Vagina (tissue), 2 donors: ENCODE data around the gene RBKS. TPM values are rescaled to one million over a fixed set of nuclear protein-coding genes. Genes with fewer than 3 reads are reported as not detected.

Experiments used
- DNase-seq, 2 donors: peaks; one replicate each; pipeline ENCODE4 v3.0.0-alpha.2; 2017; ENCODE audit errors: extremely low spot score in 2 of 2
- H3K27ac ChIP-seq: fragments of 200-600 bp; sonication (generic); one replicate; pipeline ENCODE4 v1.5.1; 2019
- H3K27me3 ChIP-seq: fragments of 200-600 bp; sonication (generic); one replicate; pipeline ENCODE4 v1.5.1; 2019
- H3K36me3 ChIP-seq, 2 donors: fragments of 200-600 bp; sonication (generic); one replicate each; pipeline ENCODE4 v1.5.1; 2017 to 2019
- H3K4me1 ChIP-seq: fragments of 200-600 bp; sonication (generic); one replicate; pipeline ENCODE4 v1.5.1; 2019
- H3K4me3 ChIP-seq, 2 donors: fragments of 200-600 bp; sonication (generic); 1 replicate in 1 of 2; 2 replicates in 1 of 2; pipeline ENCODE4 v1.5.1; 2016 to 2019
- H3K9me3 ChIP-seq: fragments of 200-600 bp; sonication (generic); one replicate; pipeline ENCODE4 v1.5.1; 2019
- CTCF ChIP-seq, 3 experiments: fragments of 450-650 bp in 2 of 3; fragments of 200-600 bp in 1 of 3; sonication (generic) in 1 of 3; IDR thresholded peaks; one replicate each; pipeline ENCODE4 v1.5.1; 2017 to 2019; ENCODE audit warnings: antibody characterized with exemption in 3 of 3, mild to moderate bottlenecking in 2 of 3, moderate library complexity in 2 of 3
- POLR2A ChIP-seq, 2 donors: fragments of 450-650 bp; IDR thresholded peaks; one replicate each; pipeline ENCODE4 v1.6.1; 2017; ENCODE audit warnings: antibody characterized with exemption in 2 of 2, mild to moderate bottlenecking in 2 of 2, moderate library complexity in 2 of 2
- POLR2AphosphoS5 ChIP-seq, 2 donors: sonication (generic); formaldehyde crosslinking; IDR thresholded peaks; one replicate each; pipeline ENCODE4 v1.9.0; 2017; ENCODE audit warnings: antibody characterized with exemption in 2 of 2, mild to moderate bottlenecking in 2 of 2, low read depth in 1 of 2; ENCODE audit not compliant: insufficient read depth in 1 of 2
- intact Hi-C: fragments of 100-400 bp; cut with DNase I; formaldehyde crosslinking; loops from one replicate; pipeline ENCODE4 v1.15.1; 2023
- total RNA-seq: library from RNA; depleted of rRNA; stranded (reverse); fragments of >200 nt; gene quantifications from one replicate; pipeline ENCODE4 v1.2.3, GENCODE V29; 2016

The RBKS gene
- total RNA-seq, 1 donor from 2014 or later: 2.2 TPM

GRCh38 chr2:27920148-27920885, 30.1 kb upstream of the RBKS start:
- TF ChIP-seq CTCF (IDR thresholded peaks at IDR 0.05) (no peak), POLR2AphosphoS5 (IDR thresholded peaks at IDR 0.05; ENCODE audit: insufficient read depth in 1 of 2, low read depth in 1 of 2) (peak in 1 of 2 donors; percentile 90)
- Histone ChIP-seq H3K4me3 (no peak overlapping the region), H3K4me1 (peaks cover 22% of the 10 kb centered on the region), H3K36me3 (no peaks in the 10 kb centered on the region), H3K27me3 (no peaks in the 10 kb centered on the region), H3K9me3 (no peaks in the 10 kb centered on the region), H3K27ac (peak overlapping the region; percentile 59)
- intact Hi-C loops: no loop called here
- no peak for DNase-seq

- H3K4me1 ChIP-seq: peaks cover 33% of the 10 kb centered on the region
- H3K4me3 ChIP-seq: no peak overlapping the region
- no peaks in the 10 kb centered on the region for H3K36me3 ChIP-seq
- intact Hi-C loops: no loop called here
- DNase-seq: no peak
- peak overlapping the region; percentile 73 for H3K27ac ChIP-seq
- H3K9me3 ChIP-seq: no peaks in the 10 kb centered on the region
- no peaks in the 10 kb centered on the region for H3K27me3 ChIP-seq
- TF ChIP-seq POLR2A (IDR thresholded peaks at IDR 0.05): no peak
- TF ChIP-seq CTCF (IDR thresholded peaks at IDR 0.05): no peak
- no peak for TF ChIP-seq POLR2AphosphoS5 (IDR thresholded peaks at IDR 0.05; ENCODE audit: insufficient read depth in 1 of 2, low read depth in 1 of 2)
Observed at GRCh38 chr2:27916293-27916995, 26.3 kb upstream of the RBKS start.

GRCh38 chr2:27915874-27916273, 25.7 kb upstream of the RBKS start:
- Histone ChIP-seq H3K4me3 (no peak overlapping the region), H3K36me3 (no peaks in the 10 kb centered on the region), H3K27me3 (no peaks in the 10 kb centered on the region), H3K4me1 (peaks cover 33% of the 10 kb centered on the region), H3K27ac (peak overlapping the region; percentile 73), H3K9me3 (no peaks in the 10 kb centered on the region)
- intact Hi-C loops: no loop called here
- DNase-seq: no peak
- TF ChIP-seq POLR2A (IDR thresholded peaks at IDR 0.05) (no peak), POLR2AphosphoS5 (IDR thresholded peaks at IDR 0.05; ENCODE audit: insufficient read depth in 1 of 2, low read depth in 1 of 2) (no peak), CTCF (IDR thresholded peaks at IDR 0.05) (no peak)

GRCh38 chr2:27915191-27915590, 25.0 kb upstream of the RBKS start:
- DNase-seq: no peak
- intact Hi-C loops: no loop called here
- Histone ChIP-seq H3K9me3 (no peaks in the 10 kb centered on the region), H3K27ac (peak overlapping the region; percentile 73), H3K4me3 (no peak overlapping the region), H3K36me3 (no peaks in the 10 kb centered on the region), H3K4me1 (peaks cover 26% of the 10 kb centered on the region), H3K27me3 (no peaks in the 10 kb centered on the region)
- TF ChIP-seq CTCF (IDR thresholded peaks at IDR 0.05): no peak
- TF ChIP-seq POLR2AphosphoS5 (IDR thresholded peaks at IDR 0.05; ENCODE audit: insufficient read depth in 1 of 2, low read depth in 1 of 2): peak; percentile 28 to 83

- intact Hi-C loops: no loop called here
- H3K9me3 ChIP-seq: no peaks in the 10 kb centered on the region
- no peaks in the 10 kb centered on the region for H3K27me3 ChIP-seq
- peaks cover 22% of the 10 kb centered on the region for H3K4me1 ChIP-seq
- no peak for DNase-seq
- no peak for TF ChIP-seq POLR2AphosphoS5 (IDR thresholded peaks at IDR 0.05; ENCODE audit: insufficient read depth in 1 of 2, low read depth in 1 of 2)
- TF ChIP-seq CTCF (IDR thresholded peaks at IDR 0.05): no peak
- no peak for TF ChIP-seq POLR2A (IDR thresholded peaks at IDR 0.05)
- H3K27ac ChIP-seq: peak overlapping the region; percentile 73
- H3K36me3 ChIP-seq: no peaks in the 10 kb centered on the region
- no peak overlapping the region for H3K4me3 ChIP-seq
Observed at GRCh38 chr2:27914805-27915175, 24.6 kb upstream of the RBKS start.
